DND-41 (cell line): ENCODE measurements around the gene ZFP90.

ENCODE experiments used
- CTCF ChIP-seq: IDR thresholded peaks from 2 replicates; pipeline ENCODE4 v1.5.1; 2012; ENCODE audit warnings: borderline replicate concordance, low read length, moderate library complexity, mild to moderate bottlenecking; ENCODE audit not compliant: poor library complexity, severe bottlenecking; ENCODE audit errors: extremely low read depth
- EZH2 ChIP-seq: IDR thresholded peaks from 3 replicates; pipeline ENCODE4 v1.6.1; 2012; ENCODE audit warnings: borderline replicate concordance, low read depth, mild to moderate bottlenecking, moderate library complexity, low read length, inconsistent platforms; ENCODE audit not compliant: severe bottlenecking

DNA sequence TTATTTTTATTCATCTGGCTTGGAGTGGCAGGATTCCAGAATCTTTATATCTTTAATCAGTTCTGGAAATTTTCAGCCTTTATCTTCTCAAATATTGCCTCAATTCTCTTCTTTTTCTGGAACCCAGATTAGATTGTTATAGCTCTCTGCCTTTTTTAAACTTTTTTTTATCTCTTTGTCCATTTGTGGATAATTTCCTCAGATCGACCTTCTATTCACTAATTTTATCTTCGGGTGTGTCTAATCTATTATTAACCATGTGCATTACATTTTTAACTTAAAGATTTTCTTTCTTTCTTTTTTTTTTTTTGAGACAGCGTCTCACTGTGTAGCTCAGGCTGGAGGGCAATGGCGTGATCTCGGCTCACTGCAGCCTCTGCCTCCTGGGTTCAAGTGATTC is 5.2 kb upstream of the ZFP90 start:
- TF ChIP-seq CTCF: no peak
- TF ChIP-seq EZH2: no peak
